Measurements from ENCODE around the gene LOC128125822.

LOC128125822 gene

GRCh38 chr6:63565727-63566596 is 6.3 kb upstream of the LOC128125822 start:
- no peak for DNase-seq (ENCODE audit: insufficient read length, low spot score)
- FAIRE-seq: no peak
- TF ChIP-seq, protein P1, sequence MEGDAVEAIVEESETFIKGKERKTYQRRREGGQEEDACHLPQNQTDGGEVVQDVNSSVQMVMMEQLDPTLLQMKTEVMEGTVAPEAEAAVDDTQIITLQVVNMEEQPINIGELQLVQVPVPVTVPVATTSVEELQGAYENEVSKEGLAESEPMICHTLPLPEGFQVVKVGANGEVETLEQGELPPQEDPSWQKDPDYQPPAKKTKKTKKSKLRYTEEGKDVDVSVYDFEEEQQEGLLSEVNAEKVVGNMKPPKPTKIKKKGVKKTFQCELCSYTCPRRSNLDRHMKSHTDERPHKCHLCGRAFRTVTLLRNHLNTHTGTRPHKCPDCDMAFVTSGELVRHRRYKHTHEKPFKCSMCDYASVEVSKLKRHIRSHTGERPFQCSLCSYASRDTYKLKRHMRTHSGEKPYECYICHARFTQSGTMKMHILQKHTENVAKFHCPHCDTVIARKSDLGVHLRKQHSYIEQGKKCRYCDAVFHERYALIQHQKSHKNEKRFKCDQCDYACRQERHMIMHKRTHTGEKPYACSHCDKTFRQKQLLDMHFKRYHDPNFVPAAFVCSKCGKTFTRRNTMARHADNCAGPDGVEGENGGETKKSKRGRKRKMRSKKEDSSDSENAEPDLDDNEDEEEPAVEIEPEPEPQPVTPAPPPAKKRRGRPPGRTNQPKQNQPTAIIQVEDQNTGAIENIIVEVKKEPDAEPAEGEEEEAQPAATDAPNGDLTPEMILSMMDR (IDR thresholded peaks at IDR 0.05; ENCODE audit: insufficient read depth, missing control alignments): no peak

DNA sequence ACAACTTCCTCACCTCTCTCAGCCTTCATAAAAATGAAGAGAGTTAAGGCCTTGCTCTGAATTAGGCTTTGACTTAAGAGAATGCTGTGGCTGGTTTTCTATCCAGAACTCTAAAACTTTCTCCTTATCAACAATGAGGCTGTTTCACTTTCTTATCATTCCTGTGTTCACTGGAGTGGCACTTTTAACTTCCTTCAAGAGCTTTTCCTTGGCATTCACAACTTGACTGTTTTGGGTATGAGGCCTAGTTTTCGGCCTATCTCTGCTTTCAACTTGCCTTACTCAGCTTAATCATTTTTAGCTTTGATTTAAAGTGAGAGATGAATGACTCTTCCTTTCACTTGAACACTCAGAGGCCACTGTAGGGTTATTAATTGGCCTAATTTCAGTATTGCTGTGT is 4.3 kb upstream of the LOC128125822 start:
- DNase-seq (ENCODE audit: insufficient read length, low spot score): no peak
- FAIRE-seq: no peak
- TF ChIP-seq, protein P1 (IDR thresholded peaks at IDR 0.05; ENCODE audit: insufficient read depth, missing control alignments): no peak

- DNase-seq (ENCODE audit: insufficient read length, low spot score) (no peak), FAIRE-seq (no peak)
- TF ChIP-seq, protein P1 (IDR thresholded peaks at IDR 0.05; ENCODE audit: insufficient read depth, missing control alignments): no peak
These were observed 778 bp upstream of the LOC128125822 start for GRCh38 chr6:63571361-63572043.

DNA sequence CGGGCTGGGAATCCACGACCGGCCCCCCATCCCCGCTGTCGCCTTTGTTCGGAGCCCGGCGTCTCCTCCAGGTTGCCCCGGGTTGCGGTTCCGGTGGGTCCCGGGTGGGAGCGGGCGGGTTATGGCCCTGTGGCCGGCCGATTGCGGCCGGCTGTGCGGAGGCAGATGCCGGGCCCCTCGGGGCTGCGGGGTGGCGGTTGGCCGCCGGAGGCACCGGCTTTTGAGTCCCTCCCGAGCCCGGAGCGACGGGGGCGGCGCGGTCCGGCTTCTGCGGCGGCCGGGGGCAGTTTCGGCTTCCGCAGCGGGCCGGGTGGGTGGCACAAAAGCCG is 431 bp downstream of the LOC128125822 start:
- no peak for DNase-seq (ENCODE audit: insufficient read length, low spot score)
- TF ChIP-seq, protein P1 (IDR thresholded peaks at IDR 0.05; ENCODE audit: insufficient read depth, missing control alignments): no peak
- FAIRE-seq: no peak

DNA sequence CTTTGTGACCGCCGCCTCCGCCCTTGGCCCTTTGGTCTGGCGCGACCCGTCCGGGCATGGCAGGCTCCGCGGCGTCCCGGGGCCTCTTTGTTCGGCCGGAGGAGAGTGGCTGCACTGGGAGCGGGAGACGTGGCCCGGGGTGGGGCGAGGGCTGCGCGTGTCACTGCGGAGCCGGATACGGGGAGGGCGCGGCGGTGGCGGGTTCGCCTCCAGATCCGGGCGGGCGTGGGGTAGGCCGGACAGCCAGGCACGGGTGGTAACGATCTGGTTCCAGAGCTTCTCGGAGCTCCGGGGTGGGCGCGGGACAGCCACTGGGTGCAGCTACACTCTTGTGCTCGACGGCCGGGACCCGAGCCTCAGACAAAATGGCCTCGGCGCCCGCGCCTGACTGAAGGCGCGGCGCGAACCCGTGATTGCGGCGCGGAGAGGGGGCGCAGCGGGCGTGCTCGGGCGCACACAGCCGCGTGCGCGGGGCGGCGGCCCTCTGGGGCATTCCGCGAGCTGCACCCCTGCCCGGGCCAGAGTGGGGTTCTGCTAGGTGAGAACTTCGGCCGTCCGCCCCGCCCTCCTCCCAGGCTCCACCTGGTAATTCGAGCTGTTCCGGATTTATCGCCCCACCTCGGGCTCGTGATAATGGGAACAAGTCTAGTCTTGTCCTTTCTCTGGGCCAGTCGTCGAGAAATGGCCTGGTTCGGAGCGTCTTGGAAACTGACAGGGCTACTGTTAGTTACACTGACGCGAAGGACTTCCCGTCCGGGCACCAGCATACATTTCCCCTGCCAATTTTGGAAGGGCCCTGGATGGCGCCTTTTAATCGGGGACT is 1.0 kb downstream of the LOC128125822 start:
- DNase-seq (ENCODE audit: insufficient read length, low spot score): no peak
- TF ChIP-seq, protein P1 (IDR thresholded peaks at IDR 0.05; ENCODE audit: insufficient read depth, missing control alignments): no peak
- no peak for FAIRE-seq

DNA sequence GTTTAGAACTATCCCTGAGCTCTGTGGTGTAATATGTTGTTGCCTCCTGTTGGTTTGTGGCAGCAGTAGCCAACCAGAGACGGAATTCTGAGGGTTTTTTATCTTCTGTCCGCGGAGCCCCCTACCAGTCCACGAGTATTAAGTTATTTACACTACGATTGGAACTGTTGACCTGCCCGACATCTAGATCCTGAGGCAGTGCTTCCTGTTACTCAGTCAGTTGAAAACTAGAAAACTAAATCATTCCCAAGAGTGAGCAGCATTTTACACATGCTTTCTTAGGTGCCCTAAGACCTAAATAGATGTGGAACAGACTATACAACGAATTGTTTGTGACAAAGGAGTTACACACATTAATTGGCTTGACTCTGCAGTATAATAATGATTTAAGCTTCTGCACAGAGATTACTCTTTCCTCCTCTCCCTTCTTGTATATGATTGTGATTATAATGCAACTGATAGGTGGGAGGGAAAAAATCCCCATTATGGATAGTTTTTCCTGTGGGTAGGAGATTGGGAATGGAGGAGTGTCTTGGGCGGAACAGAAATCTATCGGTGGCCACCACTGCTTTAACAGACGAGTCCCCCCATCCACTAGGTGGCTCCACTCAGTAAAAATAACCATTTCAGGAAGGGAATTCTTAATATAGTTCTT is 1.7 kb downstream of the LOC128125822 start:
- FAIRE-seq (no peak), DNase-seq (ENCODE audit: insufficient read length, low spot score) (no peak)
- TF ChIP-seq, protein P1 (IDR thresholded peaks at IDR 0.05; ENCODE audit: insufficient read depth, missing control alignments): peak; percentile 61

Data from D721Med (cell line).